SU-DHL-6 (cell line): ENCODE results near the gene STBD1.

Experiments used
- H2AFZ ChIP-seq: fragments of 200-600 bp; sonication (generic); 2 replicates; pipeline ENCODE4 v1.6.1; 2014; ENCODE audit warnings: low read depth, mild to moderate bottlenecking, moderate library complexity, mixed read lengths, antibody characterized with exemption, low read length; ENCODE audit not compliant: severe bottlenecking
- H3F3A ChIP-seq: fragments of 200-600 bp; shearing (Covaris generic); 2 replicates; pipeline ENCODE4 v1.6.0; 2016; ENCODE audit warnings: antibody characterized with exemption, mild to moderate bottlenecking; ENCODE audit not compliant: insufficient read depth
- H3K27ac ChIP-seq: fragments of 200-600 bp; sonication (generic); 2 replicates; pipeline ENCODE4 v1.5.1; 2016; ENCODE audit warnings: low read depth, mild to moderate bottlenecking, low read length, moderate library complexity, mixed read lengths
- H3K27me3 ChIP-seq: fragments of 200-600 bp; sonication (generic), shearing (Covaris generic); 2 replicates; pipeline ENCODE4 v1.6.0; 2014; ENCODE audit warnings: mild to moderate bottlenecking, low read length
- H3K36me3 ChIP-seq: fragments of 200-600 bp; sonication (generic); 2 replicates; pipeline ENCODE4 v1.6.1; 2014; ENCODE audit warnings: mild to moderate bottlenecking, low read length, mixed read lengths
- H3K4me2 ChIP-seq: fragments of 300-600, 200-600 bp; shearing (Covaris generic), sonication (generic); 2 replicates; pipeline ENCODE4 v1.6.0; 2014; ENCODE audit warnings: low read length, low read depth, mild to moderate bottlenecking; ENCODE audit not compliant: poor library complexity, severe bottlenecking
- H3K4me3 ChIP-seq: fragments of 200-600 bp; sonication (generic); 2 replicates; pipeline ENCODE4 v1.5.1; 2014; ENCODE audit warnings: antibody characterized with exemption, low read length, mild to moderate bottlenecking, mixed read lengths; ENCODE audit not compliant: insufficient read depth, poor library complexity, severe bottlenecking
- H3K79me2 ChIP-seq: fragments of 200-600 bp; sonication (generic); 2 replicates; pipeline ENCODE4 v1.6.1; 2014; ENCODE audit warnings: mild to moderate bottlenecking, low read length, moderate library complexity; ENCODE audit not compliant: insufficient read depth
- H3K9ac ChIP-seq: fragments of 200-600 bp; sonication (generic); 2 replicates; pipeline ENCODE4 v1.7.0; 2014; ENCODE audit warnings: mild to moderate bottlenecking, low read length
- H3K9me2 ChIP-seq: fragments of 200-600 bp; sonication (generic); replicated peaks from 2 replicates; pipeline ENCODE4 v1.6.1; 2014; ENCODE audit warnings: low read length; ENCODE audit not compliant: insufficient read depth
- H3K9me3 ChIP-seq: fragments of 200-600 bp; sonication (generic); 2 replicates; pipeline ENCODE4 v1.6.1; 2014; ENCODE audit warnings: low read length, mixed read lengths; ENCODE audit not compliant: insufficient read depth
- H4K20me1 ChIP-seq: fragments of 200-600 bp; sonication (generic); 2 replicates; pipeline ENCODE4 v1.6.1; 2014; ENCODE audit warnings: low read depth, mild to moderate bottlenecking, antibody characterized with exemption, low read length, moderate library complexity, mixed read lengths
- CTCF ChIP-seq: fragments of 200-600 bp; sonication (generic); IDR thresholded peaks from one replicate; pipeline ENCODE4 v1.5.1; 2017; ENCODE audit warnings: antibody characterized with exemption, mild to moderate bottlenecking, low read length, moderate library complexity; ENCODE audit not compliant: insufficient read depth, poor library complexity, severe bottlenecking
- EZH2phosphoT487 ChIP-seq: fragments of 200-600 bp; sonication (generic), shearing (Covaris generic); conservative IDR thresholded peaks from 2 replicates; pipeline ENCODE4 v1.6.1; 2018; ENCODE audit warnings: mild to moderate bottlenecking, antibody characterized with exemption, low read length, moderate library complexity, mixed read lengths

The STBD1 gene

GRCh38 chr4:76315267-76315918 lies 8.9 kb downstream of the STBD1 start:
- Histone ChIP-seq H3K79me2 (no peaks in the 10 kb centered on the region), H3K9me2 (no peaks in the 10 kb centered on the region), H3K9ac (no peak overlapping the region), H3K36me3 (no peaks in the 10 kb centered on the region), H3K9me3 (no peaks in the 10 kb centered on the region), H2AFZ (no peak overlapping the region), H3K27me3 (no peaks in the 10 kb centered on the region), H4K20me1 (no peaks in the 10 kb centered on the region), H3K4me2 (no peak overlapping the region), H3F3A (no peaks in the 10 kb centered on the region), H3K27ac (no peak overlapping the region), H3K4me3 (no peak overlapping the region)
- TF ChIP-seq EZH2phosphoT487 (no peak), CTCF (no peak)

GRCh38 chr4:76316131-76316530 lies 9.6 kb downstream of the STBD1 start:
- H3K4me2 ChIP-seq, result no peak overlapping the region

GRCh38 chr4:76322236-76322635 lies 15.7 kb downstream of the STBD1 start:
- no peak overlapping the region for H2AFZ ChIP-seq
- TF ChIP-seq EZH2phosphoT487 (no peak), CTCF (no peak)
- no peaks in the 10 kb centered on the region for H3F3A ChIP-seq
- no peaks in the 10 kb centered on the region for H3K36me3 ChIP-seq
- H3K9me2 ChIP-seq, result no peaks in the 10 kb centered on the region
- H3K79me2 ChIP-seq, result no peaks in the 10 kb centered on the region
- H3K27ac ChIP-seq, result no peak overlapping the region
- H3K27me3 ChIP-seq, result no peaks in the 10 kb centered on the region
- no peaks in the 10 kb centered on the region for H3K9me3 ChIP-seq
- H3K9ac ChIP-seq, result no peak overlapping the region
- H3K4me3 ChIP-seq, result no peak overlapping the region
- no peaks in the 10 kb centered on the region for H4K20me1 ChIP-seq
- no peak overlapping the region for H3K4me2 ChIP-seq

More at GRCh38 chr4:76316131-76316530, 9.6 kb downstream of the STBD1 start:
- no peaks in the 10 kb centered on the region for H3K9me3 ChIP-seq
- H3F3A ChIP-seq, result no peaks in the 10 kb centered on the region
- no peak overlapping the region for H3K9ac ChIP-seq
- no peaks in the 10 kb centered on the region for H3K36me3 ChIP-seq
- H3K27ac ChIP-seq, result no peak overlapping the region
- no peaks in the 10 kb centered on the region for H3K27me3 ChIP-seq
- H4K20me1 ChIP-seq, result no peaks in the 10 kb centered on the region
- no peaks in the 10 kb centered on the region for H3K79me2 ChIP-seq
- no peaks in the 10 kb centered on the region for H3K9me2 ChIP-seq
- no peak overlapping the region for H3K4me3 ChIP-seq
- TF ChIP-seq CTCF, result no peak
- TF ChIP-seq EZH2phosphoT487, result no peak
- H2AFZ ChIP-seq, result no peak overlapping the region
